Stimulated activated CD4-positive, alpha-beta T cell treated with anti-CD3 and anti-CD28 coated beads, Interleukin-15, amount 100 ng/mL, for 24 hours (primary cell): ENCODE data around the gene IRF2.

Experiments
- DNase-seq: peaks from one replicate; pipeline ENCODE4 v3.0.0-alpha.2; 2020

IRF2 gene

GRCh38 chr4:184473499-184474262 is 669 bp downstream of the IRF2 start:
- DNase-seq: peak; percentile 55

GRCh38 chr4:184472614-184473498 is 1.5 kb downstream of the IRF2 start:
- DNase-seq: peak; percentile 72

- DNase-seq: peak; percentile 34
These were observed 2.3 kb downstream of the IRF2 start for GRCh38 chr4:184471881-184472613.

- DNase-seq: no peak
These were observed 3.6 kb downstream of the IRF2 start for GRCh38 chr4:184470785-184471110.

GRCh38 chr4:184466634-184467033 is 7.7 kb downstream of the IRF2 start:
- DNase-seq: no peak

GRCh38 chr4:184464759-184465454 is 9.4 kb downstream of the IRF2 start:
- DNase-seq: no peak

- DNase-seq: no peak
These were observed 10.5 kb downstream of the IRF2 start for GRCh38 chr4:184463856-184464255.

GRCh38 chr4:184463158-184463557 is 11.2 kb downstream of the IRF2 start:
- no peak for DNase-seq

- DNase-seq: no peak
These were observed 11.6 kb downstream of the IRF2 start for GRCh38 chr4:184462724-184463123.

- DNase-seq: no peak
These were observed 12.5 kb downstream of the IRF2 start for GRCh38 chr4:184461711-184462441.

- DNase-seq: no peak
These were observed 13.7 kb downstream of the IRF2 start for GRCh38 chr4:184460499-184461285.

- DNase-seq: no peak
These were observed 14.9 kb downstream of the IRF2 start for GRCh38 chr4:184459413-184459812.

- DNase-seq: no peak
These were observed 16.7 kb downstream of the IRF2 start for GRCh38 chr4:184457535-184458249.

- no peak for DNase-seq
These were observed 18.0 kb downstream of the IRF2 start for GRCh38 chr4:184456337-184456736.

GRCh38 chr4:184455299-184455698 is 19.1 kb downstream of the IRF2 start:
- no peak for DNase-seq

- DNase-seq: peak; percentile 36
These were observed 20.8 kb downstream of the IRF2 start for GRCh38 chr4:184453365-184454160.

- DNase-seq: no peak
These were observed 21.6 kb downstream of the IRF2 start for GRCh38 chr4:184452740-184453139.

- DNase-seq: no peak
These were observed 22.6 kb downstream of the IRF2 start for GRCh38 chr4:184451726-184452125.

- DNase-seq: no peak
These were observed 23.4 kb downstream of the IRF2 start for GRCh38 chr4:184450743-184451535.
